HepG2 (cell line): ENCODE measurements around the gene SRSF1. TPM values are rescaled to one million over a fixed set of nuclear protein-coding genes. Genes with fewer than 3 reads are reported as not detected.

Source experiments
- ASH2L ChIP-seq: fragments of 300-600, 200-600 bp; sonication (generic); IDR thresholded peaks from 2 replicates; pipeline ENCODE4 v1.7.0; 2017; ENCODE audit warnings: low read depth, mild to moderate bottlenecking, moderate library complexity, mixed read lengths, low read length; ENCODE audit not compliant: insufficient read length
- FOXM1 ChIP-seq: sonication (generic); formaldehyde crosslinking; IDR thresholded peaks from 2 replicates; pipeline ENCODE4 v1.5.0; 2020; ENCODE audit warnings: missing genetic modification reagents
- MBD4 ChIP-seq: IDR thresholded peaks from 2 replicates; pipeline ENCODE4 v1.6.1; 2012; ENCODE audit warnings: low read length, inconsistent platforms, borderline replicate concordance
- NCOA1 ChIP-seq: sonication (generic); formaldehyde crosslinking; IDR thresholded peaks from 2 replicates; pipeline ENCODE4 v1.9.0; 2021; ENCODE audit warnings: missing genetic modification reagents
- NR1H2 ChIP-seq: sonication (generic); formaldehyde crosslinking; IDR thresholded peaks from 2 replicates; pipeline ENCODE4 v1.8.1; 2022; ENCODE audit warnings: low read depth, missing genetic modification reagents, borderline replicate concordance
- PITX1 ChIP-seq: sonication (generic); formaldehyde crosslinking; IDR thresholded peaks from 2 replicates; pipeline ENCODE4 v1.5.1; 2020; ENCODE audit warnings: mild to moderate bottlenecking, missing genetic modification reagents
- RBM22 ChIP-seq: fragments of 200-400 bp; formaldehyde crosslinking; optimal IDR thresholded peaks from 2 replicates; pipeline ENCODE3; 2017; ENCODE audit warnings: mild to moderate bottlenecking, low read length, moderate library complexity
- SOX5 ChIP-seq: IDR thresholded peaks from 2 replicates; pipeline ENCODE4 v1.6.1; 2016; ENCODE audit warnings: borderline replicate concordance
- SRSF9 ChIP-seq: fragments of 200-400 bp; formaldehyde crosslinking; IDR thresholded peaks from 2 replicates; pipeline ENCODE4 v1.6.1; 2018; ENCODE audit warnings: borderline replicate concordance, mild to moderate bottlenecking, low read depth, low read length; ENCODE audit not compliant: insufficient read depth, poor library complexity, severe bottlenecking
- ZBTB38 ChIP-seq: sonication (generic); formaldehyde crosslinking; IDR thresholded peaks from 2 replicates; pipeline ENCODE4 v1.5.1; 2020; ENCODE audit warnings: mild to moderate bottlenecking, missing genetic modification reagents
- ZKSCAN5 ChIP-seq: sonication (generic); formaldehyde crosslinking; IDR thresholded peaks from 2 replicates; pipeline ENCODE4 v1.5.1; 2020; ENCODE audit warnings: mild to moderate bottlenecking, missing genetic modification reagents
- ZNF234 ChIP-seq: sonication (generic); formaldehyde crosslinking; conservative IDR thresholded peaks from 2 replicates; pipeline ENCODE4 v1.5.1; 2020; ENCODE audit warnings: mild to moderate bottlenecking, missing genetic modification reagents
- ZNF33A ChIP-seq: sonication (generic); formaldehyde crosslinking; IDR thresholded peaks from 2 replicates; pipeline ENCODE4 v1.5.1; 2020; ENCODE audit warnings: missing genetic modification reagents, mild to moderate bottlenecking, moderate library complexity, borderline replicate concordance
- ZNF484 ChIP-seq: sonication (generic); formaldehyde crosslinking; IDR thresholded peaks from 2 replicates; pipeline ENCODE4 v1.5.1; 2020; ENCODE audit warnings: mild to moderate bottlenecking, low read depth, missing genetic modification reagents, borderline replicate concordance
- ZNF644 ChIP-seq: IDR thresholded peaks from 2 replicates; pipeline ENCODE4 v1.6.1; 2016; ENCODE audit warnings: low read depth
- polyA plus RNA-seq, 8 experiments: library from polyadenylated mRNA; depleted of rRNA in 3 of 8; stranded (reverse) in 7 of 8; unstranded in 1 of 8; fragments of >200 nt; fragmentation: Illumina TruSeq in 4 of 8; extraction: Trizol in 4 of 8; gene quantifications; 2 replicates each; pipeline versions ENCODE4 v1.2.1 to v1.2.3, GENCODE V29; 2011 to 2016; ENCODE audit warnings: low read depth in 4 of 8, missing spikeins in 1 of 8, mixed read lengths in 1 of 8; ENCODE audit not compliant: insufficient read depth in 1 of 8
- total RNA-seq, 5 experiments: library from RNA; depleted of rRNA; stranded (reverse); fragments of >200 nt; fragmentation: Illumina TruSeq; extraction: Trizol; gene quantifications; 2 replicates each; pipeline ENCODE4 v1.2.3, GENCODE V29; 2016; ENCODE audit warnings: low read depth in 1 of 5
- TF ChIP-seq, protein P1 (sequence below): sonication (generic); formaldehyde crosslinking; IDR thresholded peaks from 2 replicates; pipeline ENCODE4 v1.9.0; 2021; ENCODE audit warnings: mild to moderate bottlenecking, missing genetic modification reagents
- TF ChIP-seq, protein P2 (sequence below): sonication (generic); formaldehyde crosslinking; conservative IDR thresholded peaks from 2 replicates; pipeline ENCODE4 v1.5.0; 2020; ENCODE audit warnings: missing genetic modification reagents
- TF ChIP-seq, protein P3 (sequence below): sonication (generic); formaldehyde crosslinking; IDR thresholded peaks from 2 replicates; pipeline ENCODE4 v1.4.0; 2020; ENCODE audit warnings: missing genetic modification reagents
- TF ChIP-seq, protein P4 (sequence below): IDR thresholded peaks from 2 replicates; pipeline ENCODE4 v1.6.1; 2012; ENCODE audit warnings: low read depth, low read length, improper control_type of control experiment

The SRSF1 gene
- total and polyA plus RNA-seq, 2 of the 13 experiments (the other 11 are each of a cell fraction or from before 2014, with no cell fraction given) = 142 to 445 TPM

DNA sequence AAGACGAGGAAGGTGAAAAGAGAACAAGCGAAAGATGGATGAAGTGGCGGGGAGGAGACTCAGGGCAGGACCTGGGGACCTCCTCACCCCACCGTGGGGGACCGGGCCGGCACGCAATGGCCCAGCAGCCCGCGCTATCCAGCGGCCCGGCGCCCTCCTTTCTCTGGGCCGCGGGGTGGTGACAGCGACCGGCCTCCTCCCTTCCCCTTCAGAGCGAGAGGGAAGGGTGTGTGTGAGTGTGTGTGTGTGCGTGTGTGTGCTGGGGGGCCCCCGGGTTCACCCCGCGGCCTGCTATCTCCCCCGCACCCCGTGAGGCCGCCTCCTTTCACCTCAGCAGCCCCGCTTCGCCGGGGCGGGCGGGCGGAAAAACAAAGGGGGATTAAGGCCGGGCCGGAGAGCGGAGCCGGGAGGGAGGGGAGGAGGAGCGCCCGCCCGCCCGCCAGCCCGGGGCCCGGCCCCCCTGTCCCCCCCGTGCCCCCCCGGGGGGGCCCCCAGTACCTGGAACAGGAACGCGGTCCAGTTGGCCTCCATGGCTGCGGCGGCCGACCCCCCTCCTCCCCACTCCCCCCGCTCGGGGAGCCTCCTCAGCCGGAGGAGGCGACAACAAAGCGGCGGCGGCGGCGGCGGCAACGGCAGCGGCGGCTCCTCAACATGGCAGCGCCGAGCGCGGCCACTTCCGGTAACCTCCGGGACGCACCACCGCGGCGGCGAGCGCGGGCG is 19.3 kb downstream of the SRSF1 start, which contains the start of gene VEZF1 (continued):
- TF ChIP-seq, protein P1, sequence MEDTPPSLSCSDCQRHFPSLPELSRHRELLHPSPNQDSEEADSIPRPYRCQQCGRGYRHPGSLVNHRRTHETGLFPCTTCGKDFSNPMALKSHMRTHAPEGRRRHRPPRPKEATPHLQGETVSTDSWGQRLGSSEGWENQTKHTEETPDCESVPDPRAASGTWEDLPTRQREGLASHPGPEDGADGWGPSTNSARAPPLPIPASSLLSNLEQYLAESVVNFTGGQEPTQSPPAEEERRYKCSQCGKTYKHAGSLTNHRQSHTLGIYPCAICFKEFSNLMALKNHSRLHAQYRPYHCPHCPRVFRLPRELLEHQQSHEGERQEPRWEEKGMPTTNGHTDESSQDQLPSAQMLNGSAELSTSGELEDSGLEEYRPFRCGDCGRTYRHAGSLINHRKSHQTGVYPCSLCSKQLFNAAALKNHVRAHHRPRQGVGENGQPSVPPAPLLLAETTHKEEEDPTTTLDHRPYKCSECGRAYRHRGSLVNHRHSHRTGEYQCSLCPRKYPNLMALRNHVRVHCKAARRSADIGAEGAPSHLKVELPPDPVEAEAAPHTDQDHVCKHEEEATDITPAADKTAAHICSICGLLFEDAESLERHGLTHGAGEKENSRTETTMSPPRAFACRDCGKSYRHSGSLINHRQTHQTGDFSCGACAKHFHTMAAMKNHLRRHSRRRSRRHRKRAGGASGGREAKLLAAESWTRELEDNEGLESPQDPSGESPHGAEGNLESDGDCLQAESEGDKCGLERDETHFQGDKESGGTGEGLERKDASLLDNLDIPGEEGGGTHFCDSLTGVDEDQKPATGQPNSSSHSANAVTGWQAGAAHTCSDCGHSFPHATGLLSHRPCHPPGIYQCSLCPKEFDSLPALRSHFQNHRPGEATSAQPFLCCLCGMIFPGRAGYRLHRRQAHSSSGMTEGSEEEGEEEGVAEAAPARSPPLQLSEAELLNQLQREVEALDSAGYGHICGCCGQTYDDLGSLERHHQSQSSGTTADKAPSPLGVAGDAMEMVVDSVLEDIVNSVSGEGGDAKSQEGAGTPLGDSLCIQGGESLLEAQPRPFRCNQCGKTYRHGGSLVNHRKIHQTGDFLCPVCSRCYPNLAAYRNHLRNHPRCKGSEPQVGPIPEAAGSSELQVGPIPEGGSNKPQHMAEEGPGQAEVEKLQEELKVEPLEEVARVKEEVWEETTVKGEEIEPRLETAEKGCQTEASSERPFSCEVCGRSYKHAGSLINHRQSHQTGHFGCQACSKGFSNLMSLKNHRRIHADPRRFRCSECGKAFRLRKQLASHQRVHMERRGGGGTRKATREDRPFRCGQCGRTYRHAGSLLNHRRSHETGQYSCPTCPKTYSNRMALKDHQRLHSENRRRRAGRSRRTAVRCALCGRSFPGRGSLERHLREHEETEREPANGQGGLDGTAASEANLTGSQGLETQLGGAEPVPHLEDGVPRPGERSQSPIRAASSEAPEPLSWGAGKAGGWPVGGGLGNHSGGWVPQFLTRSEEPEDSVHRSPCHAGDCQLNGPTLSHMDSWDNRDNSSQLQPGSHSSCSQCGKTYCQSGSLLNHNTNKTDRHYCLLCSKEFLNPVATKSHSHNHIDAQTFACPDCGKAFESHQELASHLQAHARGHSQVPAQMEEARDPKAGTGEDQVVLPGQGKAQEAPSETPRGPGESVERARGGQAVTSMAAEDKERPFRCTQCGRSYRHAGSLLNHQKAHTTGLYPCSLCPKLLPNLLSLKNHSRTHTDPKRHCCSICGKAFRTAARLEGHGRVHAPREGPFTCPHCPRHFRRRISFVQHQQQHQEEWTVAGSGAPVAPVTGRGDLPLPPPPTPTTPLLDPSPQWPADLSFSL (CRISPR knock-in tag) = peak; percentile 64; the same call in 1 of the 2 replicates
- TF ChIP-seq MBD4 = no peak
- no peak for TF ChIP-seq NCOA1 (CRISPR knock-in tag)
- TF ChIP-seq PITX1 = peak; percentile 92
- no peak for TF ChIP-seq SRSF9
- no peak for TF ChIP-seq FOXM1
- no peak for TF ChIP-seq ZKSCAN5
- TF ChIP-seq RBM22 = no peak
- no peak for TF ChIP-seq ZNF33A (CRISPR knock-in tag)
- TF ChIP-seq, protein P2, sequence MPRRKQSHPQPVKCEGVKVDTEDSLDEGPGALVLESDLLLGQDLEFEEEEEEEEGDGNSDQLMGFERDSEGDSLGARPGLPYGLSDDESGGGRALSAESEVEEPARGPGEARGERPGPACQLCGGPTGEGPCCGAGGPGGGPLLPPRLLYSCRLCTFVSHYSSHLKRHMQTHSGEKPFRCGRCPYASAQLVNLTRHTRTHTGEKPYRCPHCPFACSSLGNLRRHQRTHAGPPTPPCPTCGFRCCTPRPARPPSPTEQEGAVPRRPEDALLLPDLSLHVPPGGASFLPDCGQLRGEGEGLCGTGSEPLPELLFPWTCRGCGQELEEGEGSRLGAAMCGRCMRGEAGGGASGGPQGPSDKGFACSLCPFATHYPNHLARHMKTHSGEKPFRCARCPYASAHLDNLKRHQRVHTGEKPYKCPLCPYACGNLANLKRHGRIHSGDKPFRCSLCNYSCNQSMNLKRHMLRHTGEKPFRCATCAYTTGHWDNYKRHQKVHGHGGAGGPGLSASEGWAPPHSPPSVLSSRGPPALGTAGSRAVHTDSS (CRISPR knock-in tag) = no peak
- no peak for TF ChIP-seq SOX5
- no peak; the same call in 1 of the 2 replicates for TF ChIP-seq ZBTB38 (CRISPR knock-in tag)
- TF ChIP-seq, protein P3, sequence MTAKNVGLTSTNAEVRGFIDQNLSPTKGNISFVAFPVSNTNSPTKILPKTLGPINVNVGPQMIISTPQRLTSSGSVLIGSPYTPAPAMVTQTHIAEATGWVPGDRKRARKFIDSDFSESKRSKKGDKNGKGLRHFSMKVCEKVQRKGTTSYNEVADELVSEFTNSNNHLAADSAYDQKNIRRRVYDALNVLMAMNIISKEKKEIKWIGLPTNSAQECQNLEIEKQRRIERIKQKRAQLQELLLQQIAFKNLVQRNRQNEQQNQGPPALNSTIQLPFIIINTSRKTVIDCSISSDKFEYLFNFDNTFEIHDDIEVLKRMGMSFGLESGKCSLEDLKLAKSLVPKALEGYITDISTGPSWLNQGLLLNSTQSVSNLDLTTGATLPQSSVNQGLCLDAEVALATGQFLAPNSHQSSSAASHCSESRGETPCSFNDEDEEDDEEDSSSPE = no peak
- TF ChIP-seq ASH2L = no peak
- TF ChIP-seq ZNF484 = no peak; the same call in 1 of the 2 replicates
- TF ChIP-seq, protein P4, sequence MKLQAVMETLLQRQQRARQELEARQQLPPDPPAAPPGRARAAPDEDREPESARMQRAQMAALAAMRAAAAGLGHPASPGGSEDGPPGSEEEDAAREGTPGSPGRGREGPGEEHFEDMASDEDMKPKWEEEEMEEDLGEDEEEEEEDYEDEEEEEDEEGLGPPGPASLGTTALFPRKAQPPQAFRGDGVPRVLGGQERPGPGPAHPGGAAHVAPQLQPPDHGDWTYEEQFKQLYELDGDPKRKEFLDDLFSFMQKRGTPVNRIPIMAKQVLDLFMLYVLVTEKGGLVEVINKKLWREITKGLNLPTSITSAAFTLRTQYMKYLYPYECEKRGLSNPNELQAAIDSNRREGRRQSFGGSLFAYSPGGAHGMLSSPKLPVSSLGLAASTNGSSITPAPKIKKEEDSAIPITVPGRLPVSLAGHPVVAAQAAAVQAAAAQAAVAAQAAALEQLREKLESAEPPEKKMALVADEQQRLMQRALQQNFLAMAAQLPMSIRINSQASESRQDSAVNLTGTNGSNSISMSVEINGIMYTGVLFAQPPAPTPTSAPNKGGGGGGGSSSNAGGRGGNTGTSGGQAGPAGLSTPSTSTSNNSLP = no peak
- TF ChIP-seq ZNF234 = peak; percentile 30; the same call in 1 of the 2 replicates
- no peak for TF ChIP-seq ZNF644 (CRISPR knock-in tag)
- TF ChIP-seq NR1H2 (CRISPR knock-in tag) = no peak
